Mucosa of rectum (tissue), 2 donors: ENCODE measurements around the gene SOST.

ENCODE experiments used
- H3K27ac ChIP-seq, 2 donors: one replicate each; pipeline ENCODE4 v1.7.0; 2013; ENCODE audit warnings: inconsistent platforms in 2 of 2, low read depth in 2 of 2, low read length in 2 of 2
- H3K27me3 ChIP-seq, 2 donors: one replicate each; pipeline ENCODE4 v1.7.0; 2013; ENCODE audit warnings: low read length in 2 of 2; ENCODE audit not compliant: control insufficient read depth in 2 of 2, insufficient read depth in 2 of 2
- H3K36me3 ChIP-seq, 2 donors: one replicate each; pipeline ENCODE4 v1.7.0; 2013; ENCODE audit warnings: low read length in 2 of 2; ENCODE audit not compliant: control insufficient read depth in 2 of 2, insufficient read depth in 2 of 2
- H3K4me1 ChIP-seq, 2 donors: one replicate each; pipeline ENCODE4 v1.7.0; 2013; ENCODE audit warnings: low read length in 2 of 2, mild to moderate bottlenecking in 1 of 2; ENCODE audit not compliant: control insufficient read depth in 2 of 2, insufficient read depth in 2 of 2
- H3K4me3 ChIP-seq, 2 donors: one replicate each; pipeline ENCODE4 v1.7.0; 2013; ENCODE audit warnings: low read length in 2 of 2
- H3K9ac ChIP-seq, 2 donors: one replicate each; pipeline ENCODE4 v1.7.0; 2013; ENCODE audit warnings: low read length in 2 of 2, low read depth in 1 of 2, mild to moderate bottlenecking in 1 of 2
- H3K9me3 ChIP-seq, 2 donors: one replicate each; pipeline ENCODE4 v1.7.0; 2013; ENCODE audit warnings: low read length in 2 of 2; ENCODE audit not compliant: control insufficient read depth in 2 of 2
- donor health status: healthy.
- donor health status: Normal muscosa, but diverticular disease.

The SOST gene

DNA sequence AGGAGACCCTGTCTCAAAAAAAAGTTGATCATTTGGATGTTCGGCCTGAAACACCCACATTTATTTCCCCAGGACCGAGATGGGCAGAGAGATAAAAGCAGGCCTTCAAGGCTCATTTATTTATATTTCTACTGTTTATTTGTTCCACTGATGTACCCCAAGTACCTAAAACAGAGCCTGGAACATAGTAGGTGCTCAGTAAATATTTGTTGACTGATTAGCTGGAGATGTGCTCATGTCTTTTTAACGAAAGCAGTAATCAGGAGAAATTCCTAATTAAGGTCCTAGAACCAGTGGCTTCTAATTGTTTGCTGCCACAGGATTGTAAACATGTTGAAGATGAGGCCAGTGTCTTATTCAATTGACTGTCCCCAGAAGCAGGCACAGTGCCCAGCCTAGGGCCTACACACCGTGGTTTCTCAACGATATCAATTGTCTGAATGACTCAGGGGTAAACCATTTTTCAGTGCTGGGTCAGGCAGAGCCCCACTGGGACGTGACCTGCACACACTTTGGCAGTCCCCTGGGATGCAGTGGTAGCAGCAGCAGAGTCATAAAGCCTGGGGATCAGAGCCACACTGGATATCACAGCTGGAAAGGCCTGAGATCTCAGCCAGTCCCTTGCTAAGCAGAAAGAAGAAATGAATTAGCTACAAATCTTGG is 34.8 kb downstream of the SOST start:
- no peak overlapping the region for H3K9ac ChIP-seq
- no peak overlapping the region for H3K4me3 ChIP-seq
- H3K9me3 ChIP-seq: no peaks in the 10 kb centered on the region
- no peak overlapping the region for H3K27ac ChIP-seq
- H3K27me3 ChIP-seq: no peaks in the 10 kb centered on the region
- H3K36me3 ChIP-seq: no peaks in the 10 kb centered on the region
- H3K4me1 ChIP-seq: no peaks in the 10 kb centered on the region

DNA sequence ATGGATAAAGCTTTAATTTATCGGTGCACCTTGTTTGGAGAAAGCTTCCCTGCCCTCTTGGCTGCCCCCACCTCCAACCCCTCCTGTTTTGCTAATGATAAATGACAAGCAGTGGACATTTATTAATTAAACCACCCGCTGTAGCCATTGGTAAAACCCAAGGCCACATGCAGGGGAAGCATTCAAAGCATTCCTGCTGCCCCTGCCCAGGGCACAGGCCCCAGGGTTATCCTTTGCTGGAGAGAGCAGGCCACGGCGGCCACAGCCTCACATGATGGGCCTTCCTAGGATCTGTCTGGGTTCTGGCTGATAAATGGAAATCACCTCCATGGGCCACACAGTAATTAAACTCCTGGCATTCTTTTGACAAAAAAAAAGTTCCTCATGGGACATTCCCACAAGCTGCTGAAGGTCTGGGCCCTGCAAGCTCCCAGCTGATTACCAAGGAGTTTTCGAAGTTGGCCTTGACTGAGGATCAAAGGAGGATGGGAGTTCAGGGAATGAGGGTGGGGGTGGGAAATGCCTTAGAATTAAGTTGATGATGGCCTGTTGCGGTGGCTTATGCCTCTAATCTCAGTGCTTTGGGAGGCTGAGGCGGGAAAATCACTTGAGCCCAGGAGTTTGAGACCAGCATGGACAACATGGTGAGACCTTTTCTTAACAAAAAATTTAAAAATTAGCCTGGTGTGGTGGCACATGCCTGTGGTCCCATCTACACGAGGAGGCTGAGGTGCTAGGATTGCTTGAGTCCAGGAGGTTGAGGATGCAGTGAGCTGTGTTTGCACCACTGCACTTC is 35.5 kb downstream of the SOST start:
- no peaks in the 10 kb centered on the region for H3K36me3 ChIP-seq
- H3K4me3 ChIP-seq: no peak overlapping the region
- no peaks in the 10 kb centered on the region for H3K9me3 ChIP-seq
- no peaks in the 10 kb centered on the region for H3K4me1 ChIP-seq
- H3K27me3 ChIP-seq: no peaks in the 10 kb centered on the region
- no peak overlapping the region for H3K9ac ChIP-seq
- no peak overlapping the region for H3K27ac ChIP-seq

DNA sequence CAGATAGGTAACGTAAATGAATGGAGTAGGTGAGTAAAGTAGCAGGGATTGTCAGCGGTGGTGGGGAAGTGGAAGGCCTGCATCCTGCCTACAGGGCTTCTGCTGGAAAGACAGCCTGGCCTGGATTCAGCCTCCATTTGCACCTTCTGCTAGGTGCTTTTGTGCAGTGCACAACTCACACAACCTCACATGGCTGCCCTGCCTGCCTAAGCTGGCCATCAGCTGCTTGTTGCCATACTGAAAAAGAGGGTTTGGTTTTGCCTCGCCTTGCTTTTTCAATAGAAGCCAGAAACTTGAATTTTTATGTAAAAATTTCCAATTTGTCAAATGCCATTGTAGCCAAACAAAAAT is 36.3 kb downstream of the SOST start:
- H3K27ac ChIP-seq: no peak overlapping the region
- H3K36me3 ChIP-seq: no peaks in the 10 kb centered on the region

DNA sequence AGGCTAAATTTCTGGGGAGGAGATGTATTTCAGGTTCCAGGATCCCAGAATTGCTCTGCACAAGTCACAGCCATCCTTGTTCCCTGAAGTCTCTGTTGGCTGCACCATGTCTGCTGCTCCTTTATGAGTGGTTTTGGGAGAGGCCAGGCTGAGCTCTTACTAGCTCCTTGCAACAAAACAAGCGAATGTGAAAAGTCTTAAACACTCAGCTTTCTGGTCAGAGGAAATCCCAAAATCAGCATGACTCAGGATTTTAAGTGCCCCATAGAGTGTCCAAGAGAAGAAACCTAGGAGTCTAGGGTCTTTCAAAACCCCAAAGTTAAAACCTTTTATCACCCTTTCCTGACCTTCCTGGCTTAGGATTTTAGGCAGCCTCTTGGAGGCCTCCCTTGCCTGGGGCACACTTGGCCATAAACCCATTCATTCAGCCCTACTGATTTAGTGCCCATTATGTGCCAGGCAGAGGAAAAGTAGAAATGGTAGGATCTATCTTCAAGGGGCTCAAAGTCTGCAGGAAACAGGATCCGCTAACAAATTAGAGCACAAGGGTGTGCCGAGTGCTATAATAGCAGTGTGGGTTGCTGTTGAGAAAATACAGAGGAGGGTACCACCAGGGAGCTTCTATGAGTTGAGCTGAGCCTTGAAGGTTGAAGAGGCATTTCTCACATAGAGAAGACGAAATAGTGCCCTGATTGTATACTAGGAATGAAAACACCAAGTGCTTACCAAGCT is 36.9 kb downstream of the SOST start:
- H3K36me3 ChIP-seq: no peaks in the 10 kb centered on the region
- H3K4me3 ChIP-seq: no peak overlapping the region
- H3K27ac ChIP-seq: no peak overlapping the region
- no peaks in the 10 kb centered on the region for H3K9me3 ChIP-seq
- H3K9ac ChIP-seq: no peak overlapping the region
- H3K4me1 ChIP-seq: no peaks in the 10 kb centered on the region
- H3K27me3 ChIP-seq: no peaks in the 10 kb centered on the region

More for the DNA sequence above, 36.3 kb downstream of the SOST start:
- Histone ChIP-seq H3K9ac (no peak overlapping the region), H3K4me1 (no peaks in the 10 kb centered on the region), H3K27me3 (no peaks in the 10 kb centered on the region), H3K9me3 (no peaks in the 10 kb centered on the region), H3K4me3 (no peak overlapping the region)

DNA sequence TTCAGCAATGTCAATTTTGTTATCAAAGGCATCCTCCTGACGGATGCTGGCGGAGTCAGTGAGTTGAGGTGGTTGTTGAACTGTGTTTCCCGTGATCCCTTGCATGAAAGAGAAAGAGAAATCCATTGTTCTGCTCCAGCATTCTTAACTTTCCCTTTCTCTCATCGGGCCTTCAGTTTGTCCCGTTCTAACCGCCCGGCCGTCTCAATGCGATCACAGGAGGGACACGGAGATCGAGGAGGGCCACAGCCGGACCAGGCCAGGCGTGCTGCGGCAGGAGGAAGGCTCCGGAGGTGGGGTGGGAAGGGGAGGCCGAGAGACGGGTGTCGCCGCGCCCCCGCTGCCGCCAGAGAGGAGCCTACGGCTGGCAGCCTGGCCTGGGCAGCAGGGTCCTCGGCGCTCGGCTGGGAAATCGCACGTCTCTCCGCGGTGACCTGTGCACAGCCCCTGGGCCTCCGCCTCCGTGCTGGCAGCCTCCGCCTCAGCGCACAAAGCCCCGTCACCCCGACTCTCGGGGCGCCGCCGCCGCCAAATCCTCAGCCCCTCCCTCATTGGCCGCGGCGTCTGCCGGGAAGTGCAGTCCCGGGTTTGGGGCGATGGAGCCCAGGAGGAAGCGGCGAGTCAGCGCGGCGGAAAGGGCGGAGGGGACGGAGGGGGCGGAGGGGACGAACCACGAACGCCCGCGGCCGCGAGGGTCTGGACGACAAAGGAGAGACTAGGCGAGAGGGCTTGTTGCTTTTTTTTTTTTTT is 38.1 kb downstream of the SOST start:
- Histone ChIP-seq H3K9ac (peak overlapping the region; percentile 77 to 82), H3K27ac (peak overlapping the region; percentile 82 to 93), H3K9me3 (no peaks in the 10 kb centered on the region), H3K36me3 (no peaks in the 10 kb centered on the region), H3K4me1 (no peaks in the 10 kb centered on the region), H3K27me3 (peaks cover 0 to under 1% of the 10 kb centered on the region in 2 donors), H3K4me3 (peak overlapping the region; percentile 73 to 74)

DNA sequence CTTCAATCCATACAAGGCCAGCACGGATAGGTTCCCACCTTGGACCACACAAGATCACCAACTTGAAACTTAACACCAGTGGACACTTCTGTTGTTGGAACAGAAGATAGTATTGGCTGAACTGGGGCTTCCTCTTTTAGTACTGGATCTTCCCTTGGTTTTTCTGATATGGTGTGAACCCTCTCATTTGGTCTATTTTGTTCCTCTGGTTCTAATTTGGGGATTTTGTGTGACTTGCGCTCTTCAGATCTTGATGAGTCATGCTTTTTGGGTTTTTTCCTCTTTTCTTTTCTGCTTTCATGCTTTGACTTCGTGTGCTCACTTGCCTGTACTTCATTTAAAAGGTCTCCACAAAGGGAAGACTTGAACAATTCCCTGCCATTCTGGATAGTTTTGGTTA is 39.0 kb downstream of the SOST start:
- Histone ChIP-seq H3K4me3 (no peak overlapping the region), H3K9me3 (no peaks in the 10 kb centered on the region), H3K27ac (no peak overlapping the region), H3K4me1 (no peaks in the 10 kb centered on the region), H3K27me3 (peaks cover 3 to 7% of the 10 kb centered on the region in 2 donors), H3K9ac (no peak overlapping the region), H3K36me3 (no peaks in the 10 kb centered on the region)

DNA sequence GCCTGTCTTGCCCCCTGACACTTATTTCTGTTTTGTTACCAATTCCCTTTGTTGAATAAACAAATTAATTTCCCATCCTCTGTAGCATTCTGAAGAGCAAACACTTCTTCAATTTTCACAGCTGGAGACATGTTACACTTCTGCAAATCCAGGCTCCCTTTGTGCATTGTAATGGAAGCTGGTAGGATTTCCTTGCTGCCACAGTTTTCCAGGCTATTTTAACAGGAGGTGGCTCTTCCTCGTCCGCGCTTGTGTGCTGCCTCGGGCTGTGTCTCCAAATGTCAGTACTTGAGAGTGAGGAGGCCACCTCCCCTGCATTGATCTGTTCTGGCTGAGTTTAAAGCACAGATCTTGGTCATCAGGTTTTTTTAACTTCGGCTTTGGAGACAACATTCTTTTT is 40.0 kb downstream of the SOST start:
- Histone ChIP-seq H3K27me3 (peaks cover 7 to 8% of the 10 kb centered on the region in 2 donors), H3K27ac (no peak overlapping the region)

DNA sequence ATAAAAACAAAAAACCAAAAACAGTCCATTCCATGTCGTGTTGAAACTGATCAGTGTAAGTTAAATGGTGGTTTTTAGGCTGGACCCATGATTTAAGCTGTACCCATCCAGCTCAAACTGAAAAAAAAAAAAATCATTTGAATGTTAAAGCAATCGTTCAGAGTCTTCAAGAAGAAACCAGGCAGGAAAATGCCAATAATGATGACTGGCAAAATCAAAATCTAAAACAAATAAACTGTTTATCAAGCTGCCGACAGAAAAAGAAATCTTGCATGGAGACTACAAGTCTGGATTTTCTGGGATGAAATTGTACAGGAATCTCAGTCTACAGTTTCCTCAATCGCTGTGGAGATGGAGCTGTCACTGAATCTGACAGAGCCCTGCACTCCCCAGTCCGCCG is 40.7 kb downstream of the SOST start:
- no peak overlapping the region for H3K27ac ChIP-seq

More for the DNA sequence above, 40.0 kb downstream of the SOST start:
- no peak overlapping the region for H3K4me3 ChIP-seq
- H3K9ac ChIP-seq: no peak overlapping the region
- peaks cover 0 to under 1% of the 10 kb centered on the region in 2 donors for H3K4me1 ChIP-seq
- H3K9me3 ChIP-seq: no peaks in the 10 kb centered on the region
- H3K36me3 ChIP-seq: no peaks in the 10 kb centered on the region

DNA sequence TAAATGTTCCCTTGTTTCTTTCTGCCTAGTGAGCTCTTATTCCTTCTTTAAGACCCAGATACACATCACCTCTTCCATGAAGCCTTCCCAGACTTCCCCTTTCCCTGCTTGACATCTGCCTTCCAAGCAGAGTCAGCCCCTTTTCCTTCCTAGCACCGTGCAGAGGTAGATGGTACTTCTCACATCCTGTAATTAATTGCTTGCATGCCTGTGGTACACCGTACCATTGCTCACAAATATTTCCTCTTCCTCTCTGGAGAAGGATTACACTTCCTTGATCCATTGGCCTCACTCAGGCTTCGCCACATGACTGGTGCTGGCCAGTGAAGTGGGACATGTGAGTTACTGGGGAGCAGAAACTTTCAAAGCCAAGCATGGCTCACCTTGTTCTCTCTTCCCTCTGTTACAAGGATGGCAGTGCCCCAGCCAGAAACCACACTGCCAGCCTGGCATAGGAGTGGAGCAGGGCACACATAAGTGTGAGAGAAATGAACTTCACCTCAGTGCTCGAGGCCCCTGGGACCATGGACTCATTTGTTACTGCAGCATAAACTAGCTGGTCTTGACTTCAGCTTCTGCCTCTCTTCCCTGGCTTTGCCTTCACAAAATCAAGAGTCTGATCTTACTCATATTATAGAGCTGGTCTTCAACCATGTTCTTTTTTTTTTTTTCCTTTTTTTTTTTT is 44.0 kb downstream of the SOST start:
- Histone ChIP-seq H3K9me3 (no peaks in the 10 kb centered on the region), H3K27ac (no peak overlapping the region), H3K4me1 (peaks cover 0 to 4% of the 10 kb centered on the region in 2 donors), H3K27me3 (peaks cover 9 to 21% of the 10 kb centered on the region in 2 donors), H3K36me3 (no peaks in the 10 kb centered on the region), H3K9ac (no peak overlapping the region), H3K4me3 (no peak overlapping the region)

More for the DNA sequence above, 40.7 kb downstream of the SOST start:
- Histone ChIP-seq H3K27me3 (peaks cover 9 to 12% of the 10 kb centered on the region in 2 donors), H3K9me3 (no peaks in the 10 kb centered on the region), H3K9ac (no peak overlapping the region), H3K36me3 (no peaks in the 10 kb centered on the region), H3K4me3 (no peak overlapping the region), H3K4me1 (peaks cover 0 to 4% of the 10 kb centered on the region in 2 donors)
